ENCODE measurements around the gene LMBR1. TPM values are rescaled to one million over a fixed set of nuclear protein-coding genes. Genes with fewer than 3 reads are reported as not detected.
A peak's percentile ranks its signal among the peaks of the same experiment; 100 is the strongest.

Gene LMBR1
- total and polyA plus RNA-seq, 8 donors = 7.5 to 187 (median 97.2) TPM

DNA sequence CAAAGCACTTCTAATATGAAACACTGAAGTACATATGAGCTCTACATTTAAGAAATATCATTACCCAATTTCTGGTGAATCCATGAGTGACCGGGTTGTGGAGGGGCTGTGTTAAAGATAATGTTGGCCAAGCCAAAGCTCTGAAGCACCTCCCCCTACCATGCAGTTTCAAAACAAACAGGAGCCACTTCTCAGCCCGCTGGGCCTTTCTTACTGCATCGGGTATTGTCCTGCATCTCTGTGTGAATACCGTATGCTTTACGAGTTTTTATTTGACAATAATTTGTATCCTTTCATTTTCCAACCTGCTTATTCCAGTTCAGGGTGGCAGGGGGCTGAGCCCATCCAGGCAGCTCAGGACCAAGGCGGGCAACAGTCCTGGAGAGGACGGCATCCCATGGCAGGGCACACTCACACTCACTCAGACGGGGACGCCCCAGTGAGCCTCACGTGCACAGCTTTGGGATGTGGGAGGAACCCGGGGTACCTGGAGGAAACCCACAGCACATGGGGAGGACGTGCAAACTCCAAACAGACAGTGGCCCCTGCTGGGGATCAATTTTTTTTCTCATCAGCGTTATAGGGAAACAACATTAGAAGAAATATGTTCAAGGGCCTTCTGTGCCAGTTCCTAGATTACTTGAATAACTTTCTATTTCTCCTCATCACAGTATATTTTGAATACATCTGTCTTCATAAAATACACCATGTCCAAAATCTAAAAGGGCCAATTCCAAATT lies 250.5 kb downstream of the LMBR1 start:
- Histone ChIP-seq H3K4me1 (peaks cover 0 to 24% (median 14%) of the 10 kb centered on the region in 4 donors), H3K4me3 (no peak overlapping the region), H3K36me3 (no peaks in the 10 kb centered on the region), H3K27ac (no peak overlapping the region), H3K9me3 (no peaks in the 10 kb centered on the region), H3K27me3 (no peaks in the 10 kb centered on the region)
- TF ChIP-seq POLR2A (IDR thresholded peaks at IDR 0.05) = no peak
- TF ChIP-seq POLR2AphosphoS5 (IDR thresholded peaks at IDR 0.05) = no peak
- TF ChIP-seq, protein P1, sequence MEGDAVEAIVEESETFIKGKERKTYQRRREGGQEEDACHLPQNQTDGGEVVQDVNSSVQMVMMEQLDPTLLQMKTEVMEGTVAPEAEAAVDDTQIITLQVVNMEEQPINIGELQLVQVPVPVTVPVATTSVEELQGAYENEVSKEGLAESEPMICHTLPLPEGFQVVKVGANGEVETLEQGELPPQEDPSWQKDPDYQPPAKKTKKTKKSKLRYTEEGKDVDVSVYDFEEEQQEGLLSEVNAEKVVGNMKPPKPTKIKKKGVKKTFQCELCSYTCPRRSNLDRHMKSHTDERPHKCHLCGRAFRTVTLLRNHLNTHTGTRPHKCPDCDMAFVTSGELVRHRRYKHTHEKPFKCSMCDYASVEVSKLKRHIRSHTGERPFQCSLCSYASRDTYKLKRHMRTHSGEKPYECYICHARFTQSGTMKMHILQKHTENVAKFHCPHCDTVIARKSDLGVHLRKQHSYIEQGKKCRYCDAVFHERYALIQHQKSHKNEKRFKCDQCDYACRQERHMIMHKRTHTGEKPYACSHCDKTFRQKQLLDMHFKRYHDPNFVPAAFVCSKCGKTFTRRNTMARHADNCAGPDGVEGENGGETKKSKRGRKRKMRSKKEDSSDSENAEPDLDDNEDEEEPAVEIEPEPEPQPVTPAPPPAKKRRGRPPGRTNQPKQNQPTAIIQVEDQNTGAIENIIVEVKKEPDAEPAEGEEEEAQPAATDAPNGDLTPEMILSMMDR (IDR thresholded peaks at IDR 0.05) = no peak
- TF ChIP-seq EP300 (IDR thresholded peaks at IDR 0.05) = no peak
- no peak for DNase-seq
- intact Hi-C loops (cut with DNase I; ENCODE audit: low total_unique reads) = no loop called here
- WGBS, 5 donors = 81 to 86% (median 82%) methylated on average over 12 to 13 of the region's 13 CpGs

DNA sequence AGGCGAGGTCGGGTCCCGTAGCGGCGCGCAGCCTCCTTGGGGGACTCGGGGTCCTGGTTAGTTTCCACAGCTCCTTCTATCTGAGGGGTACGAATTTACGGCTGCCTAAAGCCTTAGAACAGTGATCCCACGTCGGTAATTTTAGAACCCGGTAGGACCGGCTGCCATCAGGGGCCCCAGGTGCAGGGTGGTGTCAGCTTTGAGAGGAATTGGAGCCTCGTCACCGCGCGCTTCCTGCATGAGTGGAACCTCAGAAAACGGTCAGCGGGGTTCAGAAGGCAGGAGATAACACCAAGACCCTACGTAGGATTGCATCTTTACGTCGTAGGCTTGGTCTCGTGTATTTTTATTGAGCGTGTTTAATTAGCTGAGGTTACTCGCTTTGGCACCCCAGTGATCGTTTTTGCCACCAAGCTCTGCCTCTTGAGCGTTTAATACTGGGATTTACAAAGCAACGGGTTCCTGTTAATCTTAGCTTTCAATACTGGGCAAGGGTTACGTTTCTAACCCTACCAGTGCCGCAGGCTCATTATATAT lies 252.0 kb downstream of the LMBR1 start:
- peak; percentile 52 to 76 for DNase-seq
- Histone ChIP-seq H3K4me1 (peaks cover 0 to 24% (median 14%) of the 10 kb centered on the region in 4 donors), H3K9me3 (no peaks in the 10 kb centered on the region), H3K27ac (peak overlapping the region; percentile 87 to 94 (median 90)), H3K4me3 (peak overlapping the region; percentile 66 to 75 (median 71)), H3K27me3 (no peaks in the 10 kb centered on the region), H3K36me3 (no peaks in the 10 kb centered on the region)
- WGBS, 5 donors = 2 to 6% (median 2%) methylated on average over 29 to 30 of the region's 30 CpGs
- intact Hi-C loops (cut with DNase I; ENCODE audit: low total_unique reads) = no loop called here
- TF ChIP-seq EP300 (IDR thresholded peaks at IDR 0.05) = no peak
- no peak for TF ChIP-seq POLR2AphosphoS5 (IDR thresholded peaks at IDR 0.05)
- no peak for TF ChIP-seq POLR2A (IDR thresholded peaks at IDR 0.05)
- TF ChIP-seq, protein P1 (IDR thresholded peaks at IDR 0.05) = no peak

DNA sequence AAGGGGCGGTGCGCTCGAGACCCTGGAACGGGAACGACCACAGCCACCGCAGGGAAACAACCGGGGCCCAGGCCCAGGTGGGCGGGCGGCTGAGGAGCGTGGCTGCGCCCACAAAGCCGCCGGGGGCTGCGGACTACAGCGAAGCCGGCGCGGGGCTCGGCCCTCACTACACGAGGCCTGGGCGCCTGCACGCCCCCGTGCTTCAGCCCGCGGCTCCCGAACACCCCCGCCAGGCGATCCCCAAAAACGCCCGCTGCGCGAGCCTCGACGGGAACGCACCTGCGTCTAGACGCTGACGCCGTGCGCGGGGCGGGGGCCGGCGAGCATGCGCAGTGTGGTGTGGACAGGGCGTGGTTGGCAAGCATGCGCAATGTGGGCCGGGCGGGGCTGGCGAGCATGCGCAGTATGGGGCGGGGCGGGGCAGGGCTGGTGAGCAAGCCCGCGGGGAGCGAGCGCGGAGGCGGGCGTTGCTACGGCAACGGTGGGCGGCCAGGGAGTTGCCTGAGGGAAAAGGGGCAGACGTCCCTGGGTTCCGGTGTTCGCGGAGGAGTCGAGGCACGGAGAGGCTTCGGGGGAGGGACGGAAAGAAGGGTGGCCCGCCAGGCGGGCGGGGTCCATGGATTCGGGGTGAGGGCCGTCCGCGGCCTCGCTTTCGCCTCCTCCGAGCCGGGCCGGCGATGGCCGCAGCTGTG lies 252.6 kb downstream of the LMBR1 start, which contains the start of gene RNF32:
TSS of gene RNF32 (plus strand) at position 518 of the 692 bp plus-strand sequence. CDS start 3,104 bp downstream, outside the sequence.
- TF ChIP-seq EP300 (IDR thresholded peaks at IDR 0.05) (no peak), POLR2A (IDR thresholded peaks at IDR 0.05) (peak in 1 of 4 donors; percentile 38), POLR2AphosphoS5 (IDR thresholded peaks at IDR 0.05) (peak; percentile 39 to 96 (median 90))
- TF ChIP-seq, protein P1 (IDR thresholded peaks at IDR 0.05) = no peak
- Histone ChIP-seq H3K27ac (peak within 1 kb of the TSS; percentile 87 to 94 (median 90)), H3K4me3 (peak within 1 kb of the TSS; percentile 66 to 75 (median 71)), H3K9me3 (no peaks in the 10 kb centered on the region), H3K4me1 (peaks cover 0 to 30% (median 14%) of the 10 kb centered on the region in 4 donors), H3K27me3 (no peaks in the 10 kb centered on the region), H3K36me3 (no peaks in the 10 kb centered on the region)
- WGBS, 5 donors = 1 to 5% (median 2%) methylated on average over 33 to 85 of the region's 85 CpGs
- DNase-seq = peak; percentile 98
- intact Hi-C loops (cut with DNase I; ENCODE audit: low total_unique reads) = no loop called here
